22Rv1 (cell line): ENCODE results near the gene CCDC159.

Experiments
- ZFX ChIP-seq: fragments of 450-650 bp; IDR thresholded peaks from 2 replicates; pipeline ENCODE4 v1.6.1; 2017; ENCODE audit warnings: antibody characterized with exemption, borderline replicate concordance
- TF ChIP-seq, protein P1 (sequence below): fragments of 450-650 bp; IDR thresholded peaks from 2 replicates; pipeline ENCODE4 v1.5.1; 2017; ENCODE audit warnings: mild to moderate bottlenecking

GRCh38 chr19:11387162-11388034 lies 41.1 kb downstream of the CCDC159 start:
- TF ChIP-seq, protein P1, sequence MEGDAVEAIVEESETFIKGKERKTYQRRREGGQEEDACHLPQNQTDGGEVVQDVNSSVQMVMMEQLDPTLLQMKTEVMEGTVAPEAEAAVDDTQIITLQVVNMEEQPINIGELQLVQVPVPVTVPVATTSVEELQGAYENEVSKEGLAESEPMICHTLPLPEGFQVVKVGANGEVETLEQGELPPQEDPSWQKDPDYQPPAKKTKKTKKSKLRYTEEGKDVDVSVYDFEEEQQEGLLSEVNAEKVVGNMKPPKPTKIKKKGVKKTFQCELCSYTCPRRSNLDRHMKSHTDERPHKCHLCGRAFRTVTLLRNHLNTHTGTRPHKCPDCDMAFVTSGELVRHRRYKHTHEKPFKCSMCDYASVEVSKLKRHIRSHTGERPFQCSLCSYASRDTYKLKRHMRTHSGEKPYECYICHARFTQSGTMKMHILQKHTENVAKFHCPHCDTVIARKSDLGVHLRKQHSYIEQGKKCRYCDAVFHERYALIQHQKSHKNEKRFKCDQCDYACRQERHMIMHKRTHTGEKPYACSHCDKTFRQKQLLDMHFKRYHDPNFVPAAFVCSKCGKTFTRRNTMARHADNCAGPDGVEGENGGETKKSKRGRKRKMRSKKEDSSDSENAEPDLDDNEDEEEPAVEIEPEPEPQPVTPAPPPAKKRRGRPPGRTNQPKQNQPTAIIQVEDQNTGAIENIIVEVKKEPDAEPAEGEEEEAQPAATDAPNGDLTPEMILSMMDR, result no peak
- TF ChIP-seq ZFX, result no peak
